ENCODE measurements around the gene TOR1B. TPM values are rescaled to one million over a fixed set of nuclear protein-coding genes. Genes with fewer than 3 reads are reported as not detected.

TOR1B gene
- polyA plus RNA-seq, 3 donors = 19.4 to 23.9 (median 21.6) TPM

GRCh38 chr9:129834489-129835127 lies 31.6 kb downstream of the TOR1B start:
- no peak for DNase-seq (ENCODE audit: extremely low read depth in 1 of 11, low read depth in 9 of 11, low spot score in 4 of 11)

- DNase-seq (ENCODE audit: extremely low read depth in 1 of 11, low read depth in 9 of 11, low spot score in 4 of 11) = peak; percentile 88 to 97 (median 95)
Measured at GRCh38 chr9:129835128-129835859, 32.3 kb downstream of the TOR1B start, which contains the start of the genes C9orf78 and USP20. Gene C9orf78 (minus strand): TSS chr9:129835275. CDS start chr9:129835221, 54 bp downstream. Gene USP20 (plus strand): TSS chr9:129835458. CDS start chr9:129852556, 17,098 bp downstream.

- DNase-seq (ENCODE audit: extremely low read depth in 1 of 11, low read depth in 9 of 11, low spot score in 4 of 11) = no peak
Measured at GRCh38 chr9:129835860-129836223, 32.9 kb downstream of the TOR1B start.

- DNase-seq (ENCODE audit: extremely low read depth in 1 of 11, low read depth in 9 of 11, low spot score in 4 of 11) = no peak
Measured at GRCh38 chr9:129836311-129837007, 33.5 kb downstream of the TOR1B start.

- no peak for DNase-seq (ENCODE audit: extremely low read depth in 1 of 11, low read depth in 9 of 11, low spot score in 4 of 11)
Measured at GRCh38 chr9:129838707-129839259, 35.8 kb downstream of the TOR1B start.

- no peak for DNase-seq (ENCODE audit: extremely low read depth in 1 of 11, low read depth in 9 of 11, low spot score in 4 of 11)
Measured at GRCh38 chr9:129839324-129840023, 36.5 kb downstream of the TOR1B start.

GRCh38 chr9:129840034-129840433 lies 37.0 kb downstream of the TOR1B start:
- no peak for DNase-seq (ENCODE audit: extremely low read depth in 1 of 11, low read depth in 9 of 11, low spot score in 4 of 11)

- DNase-seq (ENCODE audit: extremely low read depth in 1 of 11, low read depth in 9 of 11, low spot score in 4 of 11) = no peak
Measured at GRCh38 chr9:129841071-129841470, 38.1 kb downstream of the TOR1B start.

GRCh38 chr9:129845373-129845772 lies 42.4 kb downstream of the TOR1B start:
- no peak for DNase-seq (ENCODE audit: extremely low read depth in 1 of 11, low read depth in 9 of 11, low spot score in 4 of 11)

GRCh38 chr9:129848712-129849441 lies 45.9 kb downstream of the TOR1B start:
- no peak for DNase-seq (ENCODE audit: extremely low read depth in 1 of 11, low read depth in 9 of 11, low spot score in 4 of 11)

GRCh38 chr9:129849901-129850300 lies 46.9 kb downstream of the TOR1B start:
- DNase-seq (ENCODE audit: extremely low read depth in 1 of 11, low read depth in 9 of 11, low spot score in 4 of 11) = no peak

GRCh38 chr9:129850821-129851550 lies 48.0 kb downstream of the TOR1B start:
- DNase-seq (ENCODE audit: extremely low read depth in 1 of 11, low read depth in 9 of 11, low spot score in 4 of 11) = no peak

- no peak for DNase-seq (ENCODE audit: extremely low read depth in 1 of 11, low read depth in 9 of 11, low spot score in 4 of 11)
Measured at GRCh38 chr9:129851821-129852220, 48.8 kb downstream of the TOR1B start.

- no peak for DNase-seq (ENCODE audit: extremely low read depth in 1 of 11, low read depth in 9 of 11, low spot score in 4 of 11)
Measured at GRCh38 chr9:129852579-129852978, 49.6 kb downstream of the TOR1B start.

- DNase-seq (ENCODE audit: extremely low read depth in 1 of 11, low read depth in 9 of 11, low spot score in 4 of 11) = no peak
Measured at GRCh38 chr9:129853614-129854013, 50.6 kb downstream of the TOR1B start.

GRCh38 chr9:129854588-129855110 lies 51.7 kb downstream of the TOR1B start:
- no peak for DNase-seq (ENCODE audit: extremely low read depth in 1 of 11, low read depth in 9 of 11, low spot score in 4 of 11)

- no peak for DNase-seq (ENCODE audit: extremely low read depth in 1 of 11, low read depth in 9 of 11, low spot score in 4 of 11)
Measured at GRCh38 chr9:129857207-129857606, 54.2 kb downstream of the TOR1B start.

Measured in renal cortex interstitium (tissue), 11 donors.